K562 (cell line): ENCODE data around the gene ECM1. TPM values are rescaled to one million over a fixed set of nuclear protein-coding genes. Genes with fewer than 3 reads are reported as not detected.

Experiments
- EP400 ChIP-seq: fragments of 450-650 bp; IDR thresholded peaks from 2 replicates; pipeline ENCODE4 v1.6.1; 2017; ENCODE audit warnings: antibody characterized with exemption, mild to moderate bottlenecking, moderate library complexity
- FOXA3 ChIP-seq, 2 experiments: fragments of 450-650 bp in 1 of 2; sonication (generic) in 1 of 2; formaldehyde crosslinking; IDR thresholded peaks in 1 of 2; conservative IDR thresholded peaks in 1 of 2; 2 replicates each; pipeline versions ENCODE4 v1.4.0 to v1.8.0; 2020 to 2022; ENCODE audit warnings: mild to moderate bottlenecking in 2 of 2, missing genetic modification reagents in 1 of 2
- HMGN3 ChIP-seq: IDR thresholded peaks from 2 replicates; pipeline ENCODE4 v1.6.1; 2011; ENCODE audit warnings: borderline replicate concordance, low read depth, mild to moderate bottlenecking, mixed read lengths, low read length; ENCODE audit not compliant: insufficient read length; ENCODE audit errors: extremely low read depth
- KLF1 ChIP-seq: fragments of 450-650 bp; IDR thresholded peaks from 2 replicates; pipeline ENCODE4 v1.6.1; 2016; ENCODE audit warnings: missing genetic modification characterization, missing compliant biosample characterization
- NFRKB ChIP-seq: fragments of 450-650 bp; IDR thresholded peaks from 2 replicates; pipeline ENCODE4 v1.6.1; 2016; ENCODE audit warnings: low read depth
- RBFOX2 ChIP-seq: fragments of 200-400 bp; formaldehyde crosslinking; IDR thresholded peaks from 2 replicates; pipeline ENCODE4 v1.6.1; 2017; ENCODE audit warnings: low read depth, mild to moderate bottlenecking, low read length, moderate library complexity
- SRF ChIP-seq, 2 experiments: fragments of 250-450, 450-650 bp in 1 of 2; sonication (Bioruptor Pico) in 1 of 2; sonication (generic) in 1 of 2; formaldehyde crosslinking; IDR thresholded peaks; 2 replicates each; pipeline versions ENCODE4 v1.5.0 to v1.5.1; 2020 to 2022; ENCODE audit warnings: mild to moderate bottlenecking in 1 of 2, missing genetic modification reagents in 1 of 2
- TAF1 ChIP-seq: IDR thresholded peaks from 2 replicates; pipeline ENCODE4 v1.6.1; 2011; ENCODE audit warnings: mild to moderate bottlenecking, low read length, moderate library complexity; ENCODE audit not compliant: insufficient read depth, control insufficient read depth, severe bottlenecking; ENCODE audit errors: extremely low read depth
- U2AF2 ChIP-seq: fragments of 200-400 bp; formaldehyde crosslinking; optimal IDR thresholded peaks from 2 replicates; pipeline ENCODE3; 2017; ENCODE audit warnings: low read depth, mild to moderate bottlenecking, low read length
- ZFX ChIP-seq: sonication (generic); formaldehyde crosslinking; IDR thresholded peaks from 2 replicates; pipeline ENCODE4 v1.8.0; 2022; ENCODE audit warnings: mild to moderate bottlenecking, missing genetic modification reagents, moderate library complexity
- ZNF695 ChIP-seq: fragments of 450-650 bp; formaldehyde crosslinking; IDR thresholded peaks from 2 replicates; pipeline ENCODE4 v1.4.0; 2020; ENCODE audit warnings: mild to moderate bottlenecking, moderate library complexity
- polyA plus RNA-seq, 8 experiments: library from polyadenylated mRNA; depleted of rRNA in 4 of 8; stranded (reverse) in 5 of 8; unstranded in 3 of 8; fragments of >200 nt; fragmentation: Nextera tagmentation in 2 of 8; fragmentation: Illumina TruSeq in 1 of 8; extraction: Ambion mirVana in 2 of 8; extraction: Trizol in 1 of 8; gene quantifications; 2 replicates each; pipeline versions ENCODE4 v1.2.1 to v1.2.3, GENCODE V29; 2011 to 2014; ENCODE audit warnings: inconsistent platforms in 1 of 8, missing spikeins in 1 of 8
- total RNA-seq, 7 experiments: library from RNA; depleted of rRNA in 6 of 7; stranded (reverse); fragments of >200 nt in 6 of 7; fragmentation: Illumina TruSeq in 2 of 7; extraction: Trizol in 2 of 7; gene quantifications; 2 replicates each; pipeline versions ENCODE4 v1.2.1 to v1.2.3, GENCODE V29; 2011 to 2021; ENCODE audit warnings: low replicate concordance in 1 of 7
- TF ChIP-seq, protein P1 (sequence below): fragments of 250-450 bp; sonication (Bioruptor Pico); IDR thresholded peaks from 2 replicates; pipeline ENCODE4 v1.4.0; 2020
- TF ChIP-seq, protein P2 (sequence below): sonication (generic); formaldehyde crosslinking; IDR thresholded peaks from 2 replicates; pipeline ENCODE4 v1.8.0; 2022; ENCODE audit warnings: mild to moderate bottlenecking, low read depth, missing genetic modification reagents
- TF ChIP-seq, protein P3 (sequence below): IDR thresholded peaks from 2 replicates; pipeline ENCODE4 v1.6.1; 2014; ENCODE audit warnings: antibody characterized with exemption
- TF ChIP-seq, protein P4 (sequence below): conservative IDR thresholded peaks from 2 replicates; pipeline ENCODE4 v1.6.1; 2011; ENCODE audit warnings: low read depth, mild to moderate bottlenecking, low read length; ENCODE audit not compliant: control insufficient read depth
- TF ChIP-seq, protein P5 (sequence below): sonication (generic); formaldehyde crosslinking; IDR thresholded peaks from 2 replicates; pipeline ENCODE4 v1.8.1; 2023; ENCODE audit warnings: mild to moderate bottlenecking, missing genetic modification reagents

ECM1 gene
- total and polyA plus RNA-seq, 9 of the 15 experiments (the other 6 are each of a cell fraction or from before 2014, with no cell fraction given): 6.6 to 52.2 (median 12.8) TPM

DNA sequence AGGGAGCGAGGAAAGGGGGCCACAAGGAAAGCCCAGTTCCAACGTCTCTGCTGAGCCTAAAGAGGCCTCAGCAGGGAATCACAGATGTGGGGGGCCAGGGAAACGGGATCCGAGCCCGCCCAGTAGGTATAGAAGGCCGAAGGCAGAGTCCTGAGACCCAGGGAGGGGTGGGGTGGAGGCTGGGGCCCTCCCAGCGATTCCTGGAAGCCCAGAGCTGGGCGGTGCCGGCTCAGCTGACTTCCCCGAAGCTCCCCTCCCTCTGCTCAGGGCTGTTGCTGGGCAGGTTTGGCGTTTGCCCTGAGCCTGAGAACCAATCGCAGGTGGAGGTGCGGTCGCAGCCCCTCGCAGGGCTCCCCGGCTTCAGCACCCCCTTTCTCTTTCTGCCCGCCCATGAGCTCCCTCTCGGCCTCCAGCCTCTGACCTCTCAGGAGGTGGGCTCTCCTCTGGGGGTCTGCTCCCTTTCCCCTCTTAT, 54.1 kb downstream of the ECM1 start (continued):
- TF ChIP-seq, protein P1, sequence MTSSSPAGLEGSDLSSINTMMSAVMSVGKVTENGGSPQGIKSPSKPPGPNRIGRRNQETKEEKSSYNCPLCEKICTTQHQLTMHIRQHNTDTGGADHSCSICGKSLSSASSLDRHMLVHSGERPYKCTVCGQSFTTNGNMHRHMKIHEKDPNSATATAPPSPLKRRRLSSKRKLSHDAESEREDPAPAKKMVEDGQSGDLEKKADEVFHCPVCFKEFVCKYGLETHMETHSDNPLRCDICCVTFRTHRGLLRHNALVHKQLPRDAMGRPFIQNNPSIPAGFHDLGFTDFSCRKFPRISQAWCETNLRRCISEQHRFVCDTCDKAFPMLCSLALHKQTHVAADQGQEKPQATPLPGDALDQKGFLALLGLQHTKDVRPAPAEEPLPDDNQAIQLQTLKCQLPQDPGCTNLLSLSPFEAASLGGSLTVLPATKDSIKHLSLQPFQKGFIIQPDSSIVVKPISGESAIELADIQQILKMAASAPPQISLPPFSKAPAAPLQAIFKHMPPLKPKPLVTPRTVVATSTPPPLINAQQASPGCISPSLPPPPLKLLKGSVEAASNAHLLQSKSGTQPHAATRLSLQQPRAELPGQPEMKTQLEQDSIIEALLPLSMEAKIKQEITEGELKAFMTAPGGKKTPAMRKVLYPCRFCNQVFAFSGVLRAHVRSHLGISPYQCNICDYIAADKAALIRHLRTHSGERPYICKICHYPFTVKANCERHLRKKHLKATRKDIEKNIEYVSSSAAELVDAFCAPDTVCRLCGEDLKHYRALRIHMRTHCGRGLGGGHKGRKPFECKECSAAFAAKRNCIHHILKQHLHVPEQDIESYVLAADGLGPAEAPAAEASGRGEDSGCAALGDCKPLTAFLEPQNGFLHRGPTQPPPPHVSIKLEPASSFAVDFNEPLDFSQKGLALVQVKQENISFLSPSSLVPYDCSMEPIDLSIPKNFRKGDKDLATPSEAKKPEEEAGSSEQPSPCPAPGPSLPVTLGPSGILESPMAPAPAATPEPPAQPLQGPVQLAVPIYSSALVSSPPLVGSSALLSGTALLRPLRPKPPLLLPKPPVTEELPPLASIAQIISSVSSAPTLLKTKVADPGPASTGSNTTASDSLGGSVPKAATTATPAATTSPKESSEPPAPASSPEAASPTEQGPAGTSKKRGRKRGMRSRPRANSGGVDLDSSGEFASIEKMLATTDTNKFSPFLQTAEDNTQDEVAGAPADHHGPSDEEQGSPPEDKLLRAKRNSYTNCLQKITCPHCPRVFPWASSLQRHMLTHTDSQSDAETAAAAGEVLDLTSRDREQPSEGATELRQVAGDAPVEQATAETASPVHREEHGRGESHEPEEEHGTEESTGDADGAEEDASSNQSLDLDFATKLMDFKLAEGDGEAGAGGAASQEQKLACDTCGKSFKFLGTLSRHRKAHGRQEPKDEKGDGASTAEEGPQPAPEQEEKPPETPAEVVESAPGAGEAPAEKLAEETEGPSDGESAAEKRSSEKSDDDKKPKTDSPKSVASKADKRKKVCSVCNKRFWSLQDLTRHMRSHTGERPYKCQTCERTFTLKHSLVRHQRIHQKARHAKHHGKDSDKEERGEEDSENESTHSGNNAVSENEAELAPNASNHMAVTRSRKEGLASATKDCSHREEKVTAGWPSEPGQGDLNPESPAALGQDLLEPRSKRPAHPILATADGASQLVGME (CRISPR knock-in tag): no peak
- TF ChIP-seq, protein P2, sequence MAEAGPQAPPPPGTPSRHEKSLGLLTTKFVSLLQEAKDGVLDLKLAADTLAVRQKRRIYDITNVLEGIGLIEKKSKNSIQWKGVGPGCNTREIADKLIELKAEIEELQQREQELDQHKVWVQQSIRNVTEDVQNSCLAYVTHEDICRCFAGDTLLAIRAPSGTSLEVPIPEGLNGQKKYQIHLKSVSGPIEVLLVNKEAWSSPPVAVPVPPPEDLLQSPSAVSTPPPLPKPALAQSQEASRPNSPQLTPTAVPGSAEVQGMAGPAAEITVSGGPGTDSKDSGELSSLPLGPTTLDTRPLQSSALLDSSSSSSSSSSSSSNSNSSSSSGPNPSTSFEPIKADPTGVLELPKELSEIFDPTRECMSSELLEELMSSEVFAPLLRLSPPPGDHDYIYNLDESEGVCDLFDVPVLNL (CRISPR knock-in tag): no peak
- TF ChIP-seq TAF1 (peak; percentile 38), EP400 (peak; percentile 64; the same call in 1 of the 2 replicates), KLF1 (tag) (peak; percentile 62; the same call in 1 of the 2 replicates), ZFX (peak; percentile 30; the same call in 1 of the 2 replicates), SRF (CRISPR knock-in tag; IDR thresholded peaks at IDR 0.05) (peak in 1 of 2 experiments; percentile 62; a peak in 1 of 4 replicates), ZNF695 (CRISPR knock-in tag) (no peak), U2AF2 (no peak), NFRKB (0 out of 2 replicates have a peak, but pooled peaks have one; percentile 16), RBFOX2 (peak; percentile 49; the same call in 1 of the 2 replicates), HMGN3 (peak; percentile 88), FOXA3 (CRISPR knock-in tag; conservative IDR thresholded peaks at IDR 0.05 in 1 of 2, IDR thresholded peaks at IDR 0.05 in 1 of 2) (no peak)
- TF ChIP-seq, protein P3, sequence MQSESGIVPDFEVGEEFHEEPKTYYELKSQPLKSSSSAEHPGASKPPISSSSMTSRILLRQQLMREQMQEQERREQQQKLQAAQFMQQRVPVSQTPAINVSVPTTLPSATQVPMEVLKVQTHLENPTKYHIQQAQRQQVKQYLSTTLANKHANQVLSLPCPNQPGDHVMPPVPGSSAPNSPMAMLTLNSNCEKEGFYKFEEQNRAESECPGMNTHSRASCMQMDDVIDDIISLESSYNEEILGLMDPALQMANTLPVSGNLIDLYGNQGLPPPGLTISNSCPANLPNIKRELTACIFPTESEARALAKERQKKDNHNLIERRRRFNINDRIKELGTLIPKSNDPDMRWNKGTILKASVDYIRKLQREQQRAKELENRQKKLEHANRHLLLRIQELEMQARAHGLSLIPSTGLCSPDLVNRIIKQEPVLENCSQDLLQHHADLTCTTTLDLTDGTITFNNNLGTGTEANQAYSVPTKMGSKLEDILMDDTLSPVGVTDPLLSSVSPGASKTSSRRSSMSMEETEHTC: peak; percentile 79; the same call in 1 of the 2 replicates
- TF ChIP-seq, protein P4, sequence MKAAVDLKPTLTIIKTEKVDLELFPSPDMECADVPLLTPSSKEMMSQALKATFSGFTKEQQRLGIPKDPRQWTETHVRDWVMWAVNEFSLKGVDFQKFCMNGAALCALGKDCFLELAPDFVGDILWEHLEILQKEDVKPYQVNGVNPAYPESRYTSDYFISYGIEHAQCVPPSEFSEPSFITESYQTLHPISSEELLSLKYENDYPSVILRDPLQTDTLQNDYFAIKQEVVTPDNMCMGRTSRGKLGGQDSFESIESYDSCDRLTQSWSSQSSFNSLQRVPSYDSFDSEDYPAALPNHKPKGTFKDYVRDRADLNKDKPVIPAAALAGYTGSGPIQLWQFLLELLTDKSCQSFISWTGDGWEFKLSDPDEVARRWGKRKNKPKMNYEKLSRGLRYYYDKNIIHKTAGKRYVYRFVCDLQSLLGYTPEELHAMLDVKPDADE: 0 out of 2 replicates have a peak, but pooled peaks have one; percentile 53
- TF ChIP-seq, protein P5, sequence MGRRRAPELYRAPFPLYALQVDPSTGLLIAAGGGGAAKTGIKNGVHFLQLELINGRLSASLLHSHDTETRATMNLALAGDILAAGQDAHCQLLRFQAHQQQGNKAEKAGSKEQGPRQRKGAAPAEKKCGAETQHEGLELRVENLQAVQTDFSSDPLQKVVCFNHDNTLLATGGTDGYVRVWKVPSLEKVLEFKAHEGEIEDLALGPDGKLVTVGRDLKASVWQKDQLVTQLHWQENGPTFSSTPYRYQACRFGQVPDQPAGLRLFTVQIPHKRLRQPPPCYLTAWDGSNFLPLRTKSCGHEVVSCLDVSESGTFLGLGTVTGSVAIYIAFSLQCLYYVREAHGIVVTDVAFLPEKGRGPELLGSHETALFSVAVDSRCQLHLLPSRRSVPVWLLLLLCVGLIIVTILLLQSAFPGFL (CRISPR knock-in tag): no peak
